GM23338 (cell line): ENCODE data around the gene INPP5D.

Experiments used
- CTCF ChIP-seq, 2 experiments: fragments of 200-600 bp in 1 of 2; sonication (generic) in 1 of 2; conservative IDR thresholded peaks; 2 replicates each; pipeline versions ENCODE4 v1.5.1 to v1.6.1; 2016 to 2017; ENCODE audit warnings: antibody characterized with exemption in 2 of 2, low read depth in 2 of 2, mild to moderate bottlenecking in 2 of 2, moderate library complexity in 1 of 2
- EZH2 ChIP-seq: fragments of 200-600 bp; sonication (generic); IDR thresholded peaks from one replicate; pipeline ENCODE4 v1.8.0; 2017; ENCODE audit warnings: antibody characterized with exemption, mild to moderate bottlenecking, low read depth; ENCODE audit not compliant: unreplicated experiment
- EZH2phosphoT487 ChIP-seq: fragments of 200-600 bp; sonication (generic); IDR thresholded peaks from one replicate; pipeline ENCODE4 v1.8.1; 2018; ENCODE audit warnings: antibody characterized with exemption; ENCODE audit not compliant: unreplicated experiment
- POLR2AphosphoS5 ChIP-seq: IDR thresholded peaks from 2 replicates; pipeline ENCODE4 v1.6.1; 2016; ENCODE audit warnings: antibody characterized with exemption, low read depth
- TF ChIP-seq, protein P1 (sequence below): IDR thresholded peaks from one replicate; pipeline ENCODE4 v1.6.1; 2018; ENCODE audit warnings: antibody characterized with exemption; ENCODE audit not compliant: unreplicated experiment

GRCh38 chr2:233098618-233099017 is 38.5 kb downstream of the INPP5D start:
- TF ChIP-seq CTCF (conservative IDR thresholded peaks at IDR 0.05; ENCODE audit: low read depth in 2 of 2) (peak; percentile 63 to 84), POLR2AphosphoS5 (no peak), EZH2phosphoT487 (no peak), EZH2 (no peak)
- TF ChIP-seq, protein P1, sequence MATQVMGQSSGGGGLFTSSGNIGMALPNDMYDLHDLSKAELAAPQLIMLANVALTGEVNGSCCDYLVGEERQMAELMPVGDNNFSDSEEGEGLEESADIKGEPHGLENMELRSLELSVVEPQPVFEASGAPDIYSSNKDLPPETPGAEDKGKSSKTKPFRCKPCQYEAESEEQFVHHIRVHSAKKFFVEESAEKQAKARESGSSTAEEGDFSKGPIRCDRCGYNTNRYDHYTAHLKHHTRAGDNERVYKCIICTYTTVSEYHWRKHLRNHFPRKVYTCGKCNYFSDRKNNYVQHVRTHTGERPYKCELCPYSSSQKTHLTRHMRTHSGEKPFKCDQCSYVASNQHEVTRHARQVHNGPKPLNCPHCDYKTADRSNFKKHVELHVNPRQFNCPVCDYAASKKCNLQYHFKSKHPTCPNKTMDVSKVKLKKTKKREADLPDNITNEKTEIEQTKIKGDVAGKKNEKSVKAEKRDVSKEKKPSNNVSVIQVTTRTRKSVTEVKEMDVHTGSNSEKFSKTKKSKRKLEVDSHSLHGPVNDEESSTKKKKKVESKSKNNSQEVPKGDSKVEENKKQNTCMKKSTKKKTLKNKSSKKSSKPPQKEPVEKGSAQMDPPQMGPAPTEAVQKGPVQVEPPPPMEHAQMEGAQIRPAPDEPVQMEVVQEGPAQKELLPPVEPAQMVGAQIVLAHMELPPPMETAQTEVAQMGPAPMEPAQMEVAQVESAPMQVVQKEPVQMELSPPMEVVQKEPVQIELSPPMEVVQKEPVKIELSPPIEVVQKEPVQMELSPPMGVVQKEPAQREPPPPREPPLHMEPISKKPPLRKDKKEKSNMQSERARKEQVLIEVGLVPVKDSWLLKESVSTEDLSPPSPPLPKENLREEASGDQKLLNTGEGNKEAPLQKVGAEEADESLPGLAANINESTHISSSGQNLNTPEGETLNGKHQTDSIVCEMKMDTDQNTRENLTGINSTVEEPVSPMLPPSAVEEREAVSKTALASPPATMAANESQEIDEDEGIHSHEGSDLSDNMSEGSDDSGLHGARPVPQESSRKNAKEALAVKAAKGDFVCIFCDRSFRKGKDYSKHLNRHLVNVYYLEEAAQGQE = no peak
